ENCODE measurements around the gene VRK3.

DNA sequence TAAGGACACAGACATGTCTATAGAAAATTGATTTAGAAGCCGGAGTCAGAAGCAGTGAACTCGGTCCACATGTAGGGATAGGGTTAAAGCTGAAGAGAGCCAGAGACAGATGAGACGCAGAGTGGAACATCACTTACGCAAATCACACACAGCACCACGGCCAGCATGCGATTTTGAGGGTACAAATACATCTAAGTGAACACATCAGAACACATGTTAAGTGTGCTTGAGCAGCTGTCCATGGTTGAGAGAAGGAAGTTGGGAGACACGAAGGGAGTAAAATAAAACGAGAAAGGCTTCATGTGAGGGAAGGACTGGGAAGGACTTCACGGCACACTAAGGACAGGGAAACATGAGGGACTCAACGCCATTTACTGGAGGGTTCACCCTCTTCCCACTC is 38.8 kb downstream of the VRK3 start:
- TF ChIP-seq RAD21 (IDR thresholded peaks at IDR 0.05; ENCODE audit: low read length) (no peak), POLR2A (IDR thresholded peaks at IDR 0.05; ENCODE audit: low read depth, low read length) (no peak), RFX5 (IDR thresholded peaks at IDR 0.05; ENCODE audit: low read depth, low read length) (no peak), RCOR1 (IDR thresholded peaks at IDR 0.05; ENCODE audit: insufficient replicate concordance, low read length) (no peak), MAFK (IDR thresholded peaks at IDR 0.05; ENCODE audit: low read depth, low read length) (no peak)
- TF ChIP-seq, protein P1, sequence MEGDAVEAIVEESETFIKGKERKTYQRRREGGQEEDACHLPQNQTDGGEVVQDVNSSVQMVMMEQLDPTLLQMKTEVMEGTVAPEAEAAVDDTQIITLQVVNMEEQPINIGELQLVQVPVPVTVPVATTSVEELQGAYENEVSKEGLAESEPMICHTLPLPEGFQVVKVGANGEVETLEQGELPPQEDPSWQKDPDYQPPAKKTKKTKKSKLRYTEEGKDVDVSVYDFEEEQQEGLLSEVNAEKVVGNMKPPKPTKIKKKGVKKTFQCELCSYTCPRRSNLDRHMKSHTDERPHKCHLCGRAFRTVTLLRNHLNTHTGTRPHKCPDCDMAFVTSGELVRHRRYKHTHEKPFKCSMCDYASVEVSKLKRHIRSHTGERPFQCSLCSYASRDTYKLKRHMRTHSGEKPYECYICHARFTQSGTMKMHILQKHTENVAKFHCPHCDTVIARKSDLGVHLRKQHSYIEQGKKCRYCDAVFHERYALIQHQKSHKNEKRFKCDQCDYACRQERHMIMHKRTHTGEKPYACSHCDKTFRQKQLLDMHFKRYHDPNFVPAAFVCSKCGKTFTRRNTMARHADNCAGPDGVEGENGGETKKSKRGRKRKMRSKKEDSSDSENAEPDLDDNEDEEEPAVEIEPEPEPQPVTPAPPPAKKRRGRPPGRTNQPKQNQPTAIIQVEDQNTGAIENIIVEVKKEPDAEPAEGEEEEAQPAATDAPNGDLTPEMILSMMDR (conservative IDR thresholded peaks at IDR 0.05; ENCODE audit: low read depth, low read length) = no peak

Data from IMR-90 (cell line).